Activated T-cell treated with anti-CD3 and anti-CD28 coated beads, Interleukin-2, amount 50 U/mL, for 48 hours (primary cell): ENCODE measurements around the gene SMTN.
"Not testable (repeated sequence)": the region's sequence is repeated elsewhere in the genome, so short reads cannot be mapped to it uniquely, and the experiment has no call there.

Experiments used
- DNase-seq, 2 experiments: peaks; one replicate each; pipeline ENCODE4 v3.0.0-alpha.2; 2020

SMTN gene

GRCh38 chr22:31073545-31074145 lies 7.5 kb upstream of the SMTN start:
- not testable (repeated sequence) for DNase-seq

DNA sequence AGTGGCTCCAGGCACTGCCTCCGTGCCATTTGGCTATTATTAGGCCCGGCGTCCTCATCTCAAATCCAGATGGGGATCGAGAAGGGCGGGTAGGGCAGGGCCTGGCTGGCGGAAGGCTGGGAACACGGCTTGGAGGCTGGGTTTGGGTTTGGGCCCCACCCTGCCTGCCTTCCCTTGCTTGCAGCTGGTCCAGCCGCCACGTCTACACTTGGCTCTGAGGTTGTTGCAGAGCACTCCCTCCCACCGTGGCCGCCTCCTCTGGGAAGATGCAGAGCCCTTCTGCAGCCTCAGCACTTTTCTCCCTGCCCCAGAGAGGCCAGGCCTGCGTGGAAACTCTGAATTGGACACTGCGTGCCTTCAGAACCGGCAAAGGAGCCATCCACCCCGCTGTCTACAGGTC lies 5.2 kb upstream of the SMTN start:
- DNase-seq: no peak

GRCh38 chr22:31077681-31078080 lies 3.4 kb upstream of the SMTN start:
- DNase-seq: no peak

- DNase-seq: not testable (repeated sequence)
Measured at GRCh38 chr22:31078389-31078788, 2.7 kb upstream of the SMTN start.

DNA sequence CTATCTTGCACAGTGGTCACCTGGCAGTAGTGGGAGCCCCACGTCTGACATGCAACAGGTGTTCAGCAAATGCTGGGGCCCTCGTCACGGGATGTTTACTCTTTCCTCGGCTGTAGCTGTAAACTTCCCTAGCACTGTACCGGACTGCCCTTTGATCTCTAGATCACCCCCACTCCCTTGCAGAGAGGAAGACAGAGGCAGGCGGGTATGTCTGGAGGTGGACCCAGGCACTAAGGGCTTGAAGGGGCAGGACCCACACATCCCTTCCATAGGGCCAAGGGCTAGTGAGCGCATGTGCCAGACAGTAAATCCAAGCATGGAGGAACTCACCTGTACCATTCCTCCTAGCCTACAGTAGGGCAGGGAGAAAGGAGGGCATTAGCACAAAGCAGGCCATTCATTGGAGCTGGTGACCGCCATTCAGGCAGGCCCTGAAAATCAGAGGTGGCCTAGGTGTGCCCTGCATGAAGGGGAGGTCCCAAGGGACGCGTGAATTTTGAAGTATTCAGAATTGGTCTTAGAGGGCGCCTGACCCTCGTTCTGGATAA lies 1.9 kb upstream of the SMTN start:
- DNase-seq: no peak

GRCh38 chr22:31080164-31080847 lies 812 bp upstream of the SMTN start:
- DNase-seq: no peak

GRCh38 chr22:31081963-31082605 lies 966 bp downstream of the SMTN start:
- DNase-seq: peak; percentile 52 to 64

DNA sequence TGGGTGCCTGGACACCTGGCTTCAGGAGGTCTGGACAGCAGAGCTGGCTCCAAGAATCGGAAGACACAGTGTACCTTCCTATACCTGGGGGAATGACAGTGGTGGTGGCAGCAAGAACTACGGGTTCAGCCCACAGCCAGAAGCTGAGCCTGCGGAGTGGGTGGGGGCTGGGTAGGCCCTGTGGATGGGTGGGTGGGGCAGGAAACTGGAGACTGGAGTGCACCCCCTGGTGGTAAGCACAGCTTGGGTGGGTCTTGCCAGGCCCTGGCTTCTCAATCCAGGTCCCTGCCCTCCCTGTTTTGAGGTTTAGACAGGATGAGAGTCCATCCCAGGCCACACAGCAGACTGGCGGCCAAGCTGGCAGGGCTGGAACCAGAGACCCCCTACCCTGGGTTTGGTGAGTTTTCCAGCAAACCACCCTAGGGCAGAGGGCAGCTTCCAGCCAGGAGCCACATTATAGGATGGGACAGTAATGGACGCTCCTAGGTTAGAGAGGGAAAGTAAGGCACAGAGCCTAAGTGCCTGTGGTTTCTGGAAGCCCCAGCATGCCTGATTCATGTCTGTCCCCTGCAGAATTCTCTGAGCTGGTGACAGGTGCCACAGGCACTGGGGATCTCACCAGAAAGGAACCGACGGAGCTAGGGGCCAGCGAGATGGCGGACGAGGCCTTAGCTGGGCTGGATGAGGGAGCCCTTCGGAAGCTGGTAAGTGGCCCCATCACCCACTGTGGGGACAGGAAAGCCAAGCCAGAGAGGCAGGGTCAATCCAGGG lies 1.7 kb downstream of the SMTN start:
- DNase-seq: peak; percentile 78 to 85

GRCh38 chr22:31083377-31083768 lies 2.3 kb downstream of the SMTN start:
- DNase-seq: peak in 1 of 2 experiments; percentile 34

DNA sequence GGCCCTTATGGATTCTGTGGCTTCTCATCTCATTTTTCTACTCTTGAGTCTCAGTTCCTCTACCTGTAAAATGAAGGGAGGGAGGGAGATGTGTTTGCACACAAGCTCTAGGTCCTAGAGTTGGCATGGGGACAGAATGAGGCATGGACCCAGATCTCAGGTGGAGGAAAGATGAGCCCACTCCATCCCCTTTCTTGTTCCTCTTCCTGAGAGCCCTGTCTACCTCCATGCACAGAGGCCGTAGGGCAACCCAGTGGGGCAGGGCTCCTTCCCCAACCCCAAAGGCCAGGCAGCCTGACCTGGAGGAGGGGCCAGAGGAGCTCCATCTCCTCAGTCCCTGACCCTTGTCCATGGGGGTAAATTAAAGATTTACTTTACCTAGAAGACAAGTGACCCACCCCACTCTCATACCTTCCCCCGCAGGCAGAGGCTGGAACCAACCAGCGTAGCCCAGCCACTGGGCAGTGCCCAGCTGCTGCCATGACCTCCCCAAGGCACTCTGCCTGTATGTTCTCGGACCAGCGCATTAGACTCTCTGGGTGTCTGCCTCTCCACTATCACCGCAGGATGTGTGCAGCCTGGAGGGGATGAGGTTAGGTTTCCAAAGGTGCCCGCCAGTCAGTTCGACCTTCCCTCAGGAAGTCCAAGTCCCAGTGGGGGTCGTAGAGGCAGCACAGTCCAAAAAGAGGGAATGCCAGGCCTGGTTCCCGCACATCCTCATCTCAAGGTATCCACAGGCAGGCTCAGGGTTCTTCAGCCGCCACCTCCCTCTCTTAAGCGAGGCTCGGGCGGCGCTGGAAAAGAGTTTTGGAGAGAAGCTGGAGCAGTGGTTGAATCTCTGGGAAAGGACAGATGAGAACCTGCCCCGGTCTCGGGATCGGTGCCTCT lies 3.0 kb downstream of the SMTN start:
- no peak for DNase-seq

DNA sequence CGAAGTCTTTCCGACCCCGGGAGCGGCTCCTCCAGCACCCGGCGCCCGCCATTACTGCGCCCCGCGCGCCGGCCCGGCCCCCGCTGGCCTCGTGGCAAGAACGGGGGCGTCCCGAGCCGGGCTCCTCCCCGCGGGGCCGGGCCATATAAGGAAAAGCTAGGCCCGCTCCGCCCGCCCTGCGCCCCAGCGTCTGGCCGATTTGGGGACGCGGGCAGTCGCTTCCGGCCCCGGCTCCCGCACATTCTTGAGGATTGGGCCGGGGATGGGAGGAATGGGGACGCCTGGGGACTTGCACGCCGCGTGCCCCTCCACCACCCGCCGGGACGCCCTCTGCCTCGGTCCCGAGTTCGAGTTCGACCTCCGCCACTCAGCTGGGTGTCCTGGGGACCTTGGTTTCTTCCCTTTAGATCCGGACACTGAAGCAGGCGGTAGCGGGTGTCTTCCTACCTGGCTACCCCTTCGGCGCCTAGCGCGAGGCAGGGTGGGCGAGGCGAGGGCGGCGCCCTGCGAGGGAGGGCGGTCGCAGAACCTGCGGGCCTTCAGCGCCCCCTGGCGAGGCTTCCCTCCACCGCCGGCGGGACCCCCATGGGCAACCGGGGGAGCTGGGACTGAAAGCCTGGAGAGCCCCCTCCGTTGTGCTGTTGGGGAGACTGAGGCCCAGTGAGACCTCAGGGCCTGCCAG lies 3.8 kb downstream of the SMTN start:
- DNase-seq: peak; percentile 91 to 92

- DNase-seq: no peak
Measured at GRCh38 chr22:31085493-31085824, 4.3 kb downstream of the SMTN start.

DNA sequence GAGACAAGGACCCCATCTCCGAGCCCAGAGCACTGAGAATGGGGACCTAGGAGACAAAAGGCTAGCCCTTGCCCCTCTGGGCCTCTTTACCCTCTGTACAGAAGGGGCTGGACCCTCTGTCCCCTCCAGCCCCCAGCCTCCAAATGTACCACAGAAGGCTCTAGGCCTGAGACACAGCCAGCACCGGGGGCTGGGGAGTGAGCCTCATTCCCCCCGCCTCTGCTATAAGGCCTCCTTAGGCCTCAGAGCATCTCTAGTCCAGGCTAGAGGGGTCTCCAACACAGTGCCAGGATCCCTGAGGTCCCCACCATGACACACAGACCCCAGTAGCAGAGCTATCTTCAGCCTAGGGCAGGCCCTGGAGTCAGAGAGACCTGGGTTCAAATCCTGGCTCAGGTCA lies 4.8 kb downstream of the SMTN start:
- DNase-seq: no peak

- DNase-seq: no peak
Measured at GRCh38 chr22:31086703-31087330, 5.7 kb downstream of the SMTN start.

GRCh38 chr22:31087744-31088215 lies 6.7 kb downstream of the SMTN start:
- DNase-seq: no peak

- DNase-seq: no peak
Measured at GRCh38 chr22:31088233-31088986, 7.3 kb downstream of the SMTN start.

DNA sequence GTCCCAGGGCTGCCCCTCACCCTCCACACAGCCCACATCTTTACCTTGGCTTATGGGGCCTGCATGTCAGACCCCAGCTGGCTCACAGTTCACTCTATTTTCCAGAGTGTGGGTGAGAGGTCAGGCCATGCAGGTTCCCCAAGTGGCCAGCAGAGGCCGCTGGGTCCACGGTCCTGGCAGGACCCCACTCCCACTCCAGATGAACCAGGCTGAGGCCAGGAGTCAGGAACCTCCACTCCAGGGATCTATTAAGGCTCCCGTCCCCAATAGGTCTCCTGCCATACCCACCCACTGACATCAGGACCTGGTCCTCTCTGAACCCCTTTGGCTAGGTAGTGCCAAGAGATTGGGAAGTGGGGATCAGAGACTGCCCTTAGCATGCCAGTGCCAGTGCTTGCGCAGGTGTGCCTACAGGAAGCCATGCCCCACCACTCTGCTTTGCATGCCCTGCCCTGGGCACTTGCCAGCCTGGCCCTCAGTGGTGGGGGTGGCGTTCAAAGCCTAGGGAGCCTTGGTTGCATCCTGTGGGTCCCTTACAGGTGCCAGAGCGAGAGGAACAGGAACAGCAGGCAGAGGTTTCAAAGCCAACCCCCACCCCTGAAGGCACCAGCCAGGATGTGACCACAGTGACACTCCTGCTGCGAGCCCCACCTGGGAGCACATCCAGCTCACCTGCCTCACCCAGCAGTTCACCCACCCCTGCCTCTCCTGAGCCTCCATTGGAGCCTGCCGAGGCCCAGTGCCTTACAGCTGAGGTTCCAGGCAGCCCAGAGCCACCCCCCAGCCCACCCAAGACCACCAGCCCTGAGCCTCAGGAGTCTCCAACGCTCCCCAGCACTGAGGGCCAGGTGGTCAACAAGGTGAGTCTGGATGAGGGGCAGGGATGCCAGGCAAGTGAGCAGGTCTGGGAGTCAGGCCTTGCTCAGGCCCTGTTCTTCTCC lies 8.3 kb downstream of the SMTN start:
- DNase-seq: peak; percentile 47 to 61

- DNase-seq: no peak
Measured at GRCh38 chr22:31090217-31091085, 9.3 kb downstream of the SMTN start.
